Activated B cell treated with CpG ODN at 0.5 μM for 24 hours (primary cell): Measurements from ENCODE around the gene KCNMA1. TPM values are rescaled to one million over a fixed set of nuclear protein-coding genes. Genes with fewer than 3 reads are reported as not detected.

ENCODE experiments used
- ATAC-seq: fragments of 200-7000 bp; cut with Tn5 transposase; one replicate; pipeline ENCODE4 v1.10.0; 2021; ENCODE audit warnings: low read depth, mild to moderate bottlenecking, moderate library complexity
- CTCF ChIA-PET: fragments of 350-600 bp; sonication (Branson Sonifier 250); formaldehyde crosslinking; loops from one replicate; lab custom pipeline; 2021; ENCODE audit warnings: antibody characterized with exemption; lab: Charles Lee
- POLR2A ChIA-PET: fragments of 350-600 bp; sonication (Branson Sonifier 250); formaldehyde crosslinking; loops from one replicate; lab custom pipeline; 2021; ENCODE audit warnings: antibody characterized with exemption; lab: Charles Lee
- DNase-seq: peaks from one replicate; pipeline ENCODE4 v3.0.0; 2022
- H3K27ac Mint-ChIP-seq: one replicate; pipeline ENCODE4 v1.8.0; 2020; ENCODE audit warnings: mixed read lengths
- H3K27me3 Mint-ChIP-seq: one replicate; pipeline ENCODE4 v1.8.0; 2021; ENCODE audit warnings: mixed read lengths
- H3K36me3 Mint-ChIP-seq: one replicate; pipeline ENCODE4 v1.8.0; 2021; ENCODE audit warnings: low read depth, mixed read lengths
- H3K4me1 Mint-ChIP-seq: one replicate; pipeline ENCODE4 v1.8.0; 2021; ENCODE audit warnings: mixed read lengths
- H3K4me3 Mint-ChIP-seq: one replicate; pipeline ENCODE4 v1.8.0; 2020; ENCODE audit warnings: mild to moderate bottlenecking, mixed read lengths
- H3K9me3 Mint-ChIP-seq: one replicate; pipeline ENCODE4 v1.8.0; 2020; ENCODE audit warnings: mixed read lengths
- CTCF ChIP-seq: fragments of 200-600 bp; IDR thresholded peaks from one replicate; pipeline ENCODE4 v1.8.0; 2022; ENCODE audit warnings: antibody characterized with exemption, mild to moderate bottlenecking
- intact Hi-C: fragments of 100-400 bp; cut with micrococcal nuclease; formaldehyde crosslinking; loops from one replicate; pipeline ENCODE4 v1.15.1; 2024
- total RNA-seq: library from RNA; stranded (reverse); gene quantifications from 2 replicates; pipeline ENCODE4 v1.2.3, GENCODE V29; 2022

Gene KCNMA1
- total RNA-seq, 1 donor from 2014 or later, result 3.7 TPM

GRCh38 chr10:77561991-77562390 lies 75.6 kb downstream of the KCNMA1 start:
- H3K9me3 Mint-ChIP-seq, result no peaks in the 10 kb centered on the region
- no peaks in the 10 kb centered on the region for H3K36me3 Mint-ChIP-seq
- DNase-seq (no peak), ATAC-seq (no peak)
- H3K4me1 Mint-ChIP-seq, result peaks cover 14% of the 10 kb centered on the region
- no peak overlapping the region for H3K4me3 Mint-ChIP-seq
- intact Hi-C loops, result no loop called here
- H3K27ac Mint-ChIP-seq, result no peak overlapping the region
- peaks cover 8% of the 10 kb centered on the region for H3K27me3 Mint-ChIP-seq
- ChIA-PET POLR2A (no interaction called here), CTCF (no interaction called here)
- TF ChIP-seq CTCF, result no peak

- H3K36me3 Mint-ChIP-seq, result no peaks in the 10 kb centered on the region
- H3K27ac Mint-ChIP-seq, result no peak overlapping the region
- DNase-seq, result no peak
- ChIA-PET POLR2A (no interaction called here), CTCF (no interaction called here)
- H3K9me3 Mint-ChIP-seq, result no peaks in the 10 kb centered on the region
- H3K4me3 Mint-ChIP-seq, result no peak overlapping the region
- intact Hi-C loops, result no loop called here
- H3K27me3 Mint-ChIP-seq, result peaks cover 5% of the 10 kb centered on the region
- no peak for TF ChIP-seq CTCF
- H3K4me1 Mint-ChIP-seq, result peaks cover 14% of the 10 kb centered on the region
- no peak for ATAC-seq
Observed at GRCh38 chr10:77560471-77560870, 77.1 kb downstream of the KCNMA1 start.

- H3K4me3 Mint-ChIP-seq, result no peak overlapping the region
- peaks cover 14% of the 10 kb centered on the region for H3K4me1 Mint-ChIP-seq
- H3K27me3 Mint-ChIP-seq, result peaks cover 5% of the 10 kb centered on the region
- no peak overlapping the region for H3K27ac Mint-ChIP-seq
- POLR2A ChIA-PET, result no interaction called here
- CTCF ChIA-PET, result no interaction called here
- no peaks in the 10 kb centered on the region for H3K36me3 Mint-ChIP-seq
- ATAC-seq (no peak), DNase-seq (no peak)
- no peak for TF ChIP-seq CTCF
- intact Hi-C loops, result no loop called here
- H3K9me3 Mint-ChIP-seq, result no peaks in the 10 kb centered on the region
Observed at GRCh38 chr10:77560052-77560451, 77.6 kb downstream of the KCNMA1 start.

GRCh38 chr10:77556990-77557601 lies 80.5 kb downstream of the KCNMA1 start:
- no peak for DNase-seq
- no peak for ATAC-seq
- Mint-ChIP-seq H3K27ac (no peak overlapping the region), H3K36me3 (no peaks in the 10 kb centered on the region), H3K4me3 (no peak overlapping the region), H3K9me3 (no peaks in the 10 kb centered on the region), H3K4me1 (peaks cover 2% of the 10 kb centered on the region), H3K27me3 (no peaks in the 10 kb centered on the region)
- ChIA-PET POLR2A (no interaction called here), CTCF (no interaction called here)
- intact Hi-C loops, result no loop called here
- TF ChIP-seq CTCF, result no peak

- TF ChIP-seq CTCF, result no peak
- no peaks in the 10 kb centered on the region for H3K4me1 Mint-ChIP-seq
- no peak overlapping the region for H3K4me3 Mint-ChIP-seq
- H3K27me3 Mint-ChIP-seq, result no peaks in the 10 kb centered on the region
- intact Hi-C loops, result no loop called here
- no peaks in the 10 kb centered on the region for H3K9me3 Mint-ChIP-seq
- H3K27ac Mint-ChIP-seq, result no peak overlapping the region
- DNase-seq, result no peak
- CTCF ChIA-PET, result no interaction called here
- POLR2A ChIA-PET, result no interaction called here
- ATAC-seq, result no peak
- no peaks in the 10 kb centered on the region for H3K36me3 Mint-ChIP-seq
Observed at GRCh38 chr10:77555591-77556212, 81.9 kb downstream of the KCNMA1 start.
